B cell (primary cell): ENCODE results near the gene ITGA2B. TPM values are rescaled to one million over a fixed set of nuclear protein-coding genes. Genes with fewer than 3 reads are reported as not detected.
A peak's percentile ranks its signal among the peaks of the same experiment; 100 is the strongest.

Source experiments
- ATAC-seq: fragments of 200-7000 bp; cut with Tn5 transposase; one replicate; pipeline ENCODE4 v1.10.0; 2021; ENCODE audit warnings: low read depth, mild to moderate bottlenecking, moderate number of reproducible peaks, moderate library complexity
- CTCF ChIA-PET: fragments of 350-600 bp; sonication (Branson Sonifier 250); formaldehyde crosslinking; loops from one replicate; lab custom pipeline; 2021; ENCODE audit warnings: antibody characterized with exemption, inconsistent platforms; lab: Charles Lee
- POLR2A ChIA-PET: fragments of 350-600 bp; sonication (Branson Sonifier 250); formaldehyde crosslinking; loops from one replicate; lab custom pipeline; 2021; ENCODE audit warnings: antibody characterized with exemption; lab: Charles Lee
- DNase-seq: peaks from one replicate; pipeline ENCODE4 v3.0.0; 2013
- H2AFZ ChIP-seq: 2 replicates; pipeline ENCODE4 v1.6.1; 2012; ENCODE audit warnings: mild to moderate bottlenecking, low read depth, low read length; ENCODE audit not compliant: insufficient read depth, poor library complexity, severe bottlenecking
- H3K27ac ChIP-seq, 2 donors: 1 replicate in 1 of 2; 2 replicates in 1 of 2; pipeline ENCODE4 v1.5.1; 2012 to 2013; ENCODE audit warnings: low read length in 2 of 2, mild to moderate bottlenecking in 2 of 2, moderate library complexity in 1 of 2
- H3K27me3 ChIP-seq, 4 experiments: fragments of 200-600 bp in 1 of 4; sonication (generic) in 1 of 4; replicated peaks in 1 of 4; 1 replicate in 2 of 4; 2 replicates in 2 of 4; pipeline versions ENCODE4 v1.6.1 to v1.7.0; 2013 to 2016; ENCODE audit warnings: low read length in 3 of 4, mild to moderate bottlenecking in 2 of 4, mixed read lengths in 1 of 4, moderate library complexity in 1 of 4; ENCODE audit not compliant: insufficient read depth in 4 of 4, control insufficient read depth in 3 of 4; ENCODE audit errors: control extremely low read depth in 1 of 4
- H3K36me3 ChIP-seq, 2 experiments: replicated peaks in 1 of 2; 1 replicate in 1 of 2; 2 replicates in 1 of 2; pipeline versions ENCODE4 v1.6.1 to v1.7.1; 2013; ENCODE audit warnings: low read length in 1 of 2; ENCODE audit not compliant: insufficient read depth in 2 of 2, control insufficient read depth in 1 of 2; ENCODE audit errors: control extremely low read depth in 1 of 2, extremely low read depth in 1 of 2
- H3K4me1 ChIP-seq, 2 donors: fragments of 200-600 bp in 1 of 2; sonication (generic) in 1 of 2; 1 replicate in 1 of 2; 2 replicates in 1 of 2; pipeline versions ENCODE4 v1.5.1 to v1.6.1; 2013 to 2017; ENCODE audit warnings: low read length in 2 of 2; ENCODE audit not compliant: control insufficient read depth in 2 of 2, insufficient read depth in 2 of 2
- H3K4me2 ChIP-seq: replicated peaks from 2 replicates; pipeline ENCODE3; 2012; ENCODE audit warnings: mild to moderate bottlenecking, low read depth, low read length; ENCODE audit not compliant: poor library complexity, severe bottlenecking
- H3K4me3 ChIP-seq, 5 experiments: fragments of 200-600 bp in 1 of 5; sonication (generic) in 1 of 5; 1 replicate in 3 of 5; 2 replicates in 2 of 5; pipeline versions ENCODE4 v1.5.1 to v1.7.0; 2011 to 2016; ENCODE audit warnings: low read length in 4 of 5, mild to moderate bottlenecking in 4 of 5, low read depth in 2 of 5, control low read depth in 1 of 5, moderate library complexity in 1 of 5; ENCODE audit not compliant: insufficient read depth in 1 of 5; ENCODE audit errors: control extremely low read depth in 1 of 5, extremely low read depth in 1 of 5
- H3K79me2 ChIP-seq: fragments of 200-600 bp; sonication (generic); one replicate; pipeline ENCODE4 v1.6.0; 2016; ENCODE audit warnings: low read length; ENCODE audit not compliant: control insufficient read depth, insufficient read depth
- H3K9ac ChIP-seq: fragments of 200-600 bp; sonication (generic); 2 replicates; pipeline ENCODE4 v1.6.1; 2017; ENCODE audit warnings: mild to moderate bottlenecking, low read length, moderate library complexity
- H3K9me3 ChIP-seq, 3 donors: one replicate each; pipeline versions ENCODE4 v1.6.1 to v1.7.1; 2013; ENCODE audit warnings: low read length in 2 of 3; ENCODE audit not compliant: control insufficient read depth in 2 of 3, insufficient read depth in 1 of 3; ENCODE audit errors: control extremely low read depth in 1 of 3
- H4K20me1 ChIP-seq: 2 replicates; pipeline ENCODE4 v1.6.0; 2012; ENCODE audit warnings: mild to moderate bottlenecking, low read length; ENCODE audit not compliant: insufficient read depth, control insufficient read depth, poor library complexity, severe bottlenecking
- H3K27ac Mint-ChIP-seq: one replicate; pipeline ENCODE4 v1.8.0; 2021; ENCODE audit warnings: mixed read lengths
- H3K27me3 Mint-ChIP-seq: one replicate; pipeline ENCODE4 v1.8.0; 2021; ENCODE audit warnings: mixed read lengths
- H3K4me1 Mint-ChIP-seq: one replicate; pipeline ENCODE4 v1.8.0; 2021; ENCODE audit warnings: mixed read lengths
- H3K4me3 Mint-ChIP-seq: one replicate; pipeline ENCODE4 v1.8.0; 2021; ENCODE audit warnings: mixed read lengths
- H3K9me3 Mint-ChIP-seq: one replicate; pipeline ENCODE4 v1.8.0; 2022; ENCODE audit warnings: mixed read lengths; ENCODE audit not compliant: insufficient read depth
- CTCF ChIP-seq: fragments of 200-600 bp; IDR thresholded peaks from one replicate; pipeline ENCODE4 v1.8.0; 2022; ENCODE audit warnings: antibody characterized with exemption, mild to moderate bottlenecking
- EZH2 ChIP-seq: IDR thresholded peaks from 2 replicates; pipeline ENCODE4 v1.6.1; 2012; ENCODE audit warnings: borderline replicate concordance, low read depth, mild to moderate bottlenecking, moderate library complexity, low read length; ENCODE audit not compliant: insufficient read depth, poor library complexity, severe bottlenecking
- WGBS: methylation state at CpG from one replicate; pipeline ENCODE4 v1.1.5; 2013; ENCODE audit warnings: missing lambda C conversion rate; ENCODE audit not compliant: insufficient coverage; 5-methylcytosine and 5-hydroxymethylcytosine counted together
- intact Hi-C: fragments of 100-400 bp; cut with micrococcal nuclease; formaldehyde crosslinking; loops from one replicate; pipeline ENCODE4 v1.10.0; 2022
- polyA plus RNA-seq: library from polyadenylated mRNA; depleted of rRNA; stranded (reverse); fragments of >200 nt; gene quantifications from 2 replicates; pipeline ENCODE4 v1.2.3, GENCODE V29; 2012
- total RNA-seq, 2 donors: library from RNA; stranded (reverse); fragments of 120-200 nt in 1 of 2; gene quantifications; 1 replicate in 1 of 2; 2 replicates in 1 of 2; pipeline versions ENCODE4 v1.2.3 to v1.2.4, GENCODE V29; 2013 to 2022

The ITGA2B gene
- total and polyA plus RNA-seq, 2 donors (not counting 1 experiment from before 2014, with no cell fraction given), result 0.15 to 0.20 TPM

GRCh38 chr17:44338702-44339101 is 50.7 kb downstream of the ITGA2B start:
- H3K9ac ChIP-seq, result no peak overlapping the region
- intact Hi-C loops, result no loop called here
- H3K27me3 ChIP-seq, result no peaks in the 10 kb centered on the region
- ChIA-PET CTCF (interaction anchor here (1.0 to 1.5 kb wide), 4 partner anchors 9 to 16 kb away, joined by 4 to 5 read pairs (median 5); no protein-coding TSS in a partner anchor), POLR2A (no interaction called here)
- H4K20me1 ChIP-seq, result no peaks in the 10 kb centered on the region
- 45% methylated on average over 6 of the region's 6 CpGs for WGBS
- no peaks in the 10 kb centered on the region for H3K9me3 ChIP-seq
- ATAC-seq, result peak; percentile 57
- H3K4me1 ChIP-seq, result peaks cover 4 to 18% of the 10 kb centered on the region in 2 donors
- no peaks in the 10 kb centered on the region for H3K36me3 ChIP-seq
- H3K27ac ChIP-seq, result no peak overlapping the region
- Mint-ChIP-seq H3K4me1 (peaks cover 12% of the 10 kb centered on the region), H3K4me3 (no peak overlapping the region), H3K27me3 (no peaks in the 10 kb centered on the region), H3K9me3 (no peaks in the 10 kb centered on the region), H3K27ac (peak overlapping the region; percentile 75)
- no peaks in the 10 kb centered on the region for H3K79me2 ChIP-seq
- no peak overlapping the region for H3K4me2 ChIP-seq
- no peak for DNase-seq
- H2AFZ ChIP-seq, result no peak overlapping the region
- no peak for TF ChIP-seq EZH2
- TF ChIP-seq CTCF, result no peak
- H3K4me3 ChIP-seq, result no peak overlapping the region

- intact Hi-C loops, result no loop called here
- H3K9ac ChIP-seq, result no peak overlapping the region
- H3K4me3 ChIP-seq, result no peak overlapping the region
- no peaks in the 10 kb centered on the region for H3K36me3 ChIP-seq
- no peaks in the 10 kb centered on the region for H3K27me3 Mint-ChIP-seq
- no peaks in the 10 kb centered on the region for H4K20me1 ChIP-seq
- DNase-seq (no peak), ATAC-seq (no peak)
- H3K4me1 Mint-ChIP-seq, result peaks cover 20% of the 10 kb centered on the region
- no peaks in the 10 kb centered on the region for H3K9me3 ChIP-seq
- no peak for TF ChIP-seq CTCF
- H3K4me3 Mint-ChIP-seq, result no peak overlapping the region
- no peak overlapping the region for H3K27ac Mint-ChIP-seq
- no peak overlapping the region for H3K4me2 ChIP-seq
- H3K9me3 Mint-ChIP-seq, result no peaks in the 10 kb centered on the region
- H3K79me2 ChIP-seq, result no peaks in the 10 kb centered on the region
- ChIA-PET CTCF (interaction anchor here (0.7 to 7.4 kb wide), 4 partner anchors 9 to 220 kb away, joined by 3 to 117 read pairs (median 18); partner anchors contain the start of gene GRN), POLR2A (interaction anchor here (0.9 kb wide), 1 partner anchor 11 kb away, joined by 3 read pairs; no protein-coding TSS in a partner anchor)
- H3K4me1 ChIP-seq, result peaks cover 4 to 24% of the 10 kb centered on the region in 2 donors
- WGBS, result 74% methylated on average over 4 of the region's 5 CpGs
- no peak overlapping the region for H3K27ac ChIP-seq
- no peak overlapping the region for H2AFZ ChIP-seq
- no peaks in the 10 kb centered on the region for H3K27me3 ChIP-seq
Measured at GRCh38 chr17:44335968-44336367, 53.5 kb downstream of the ITGA2B start.
